Type B pancreatic cell (in vitro differentiated cells): ENCODE measurements around the gene SLC16A10. TPM values are rescaled to one million over a fixed set of nuclear protein-coding genes. Genes with fewer than 3 reads are reported as not detected.

Experiments
- DNase-seq: peaks from one replicate; pipeline ENCODE4 v3.0.0; 2021; ENCODE audit warnings: mixed read lengths; ENCODE audit not compliant: unreplicated experiment; ENCODE audit errors: extremely low spot score
- H3K27ac Mint-ChIP-seq: 2 replicates; pipeline ENCODE4 v1.8.0; 2021; ENCODE audit warnings: mild to moderate bottlenecking, mixed read lengths
- H3K27me3 Mint-ChIP-seq: 2 replicates; pipeline ENCODE4 v1.8.0; 2021; ENCODE audit warnings: mixed read lengths
- H3K36me3 Mint-ChIP-seq: 2 replicates; pipeline ENCODE4 v1.8.0; 2021; ENCODE audit warnings: mixed read lengths
- H3K4me1 Mint-ChIP-seq: one replicate; pipeline ENCODE4 v1.8.0; 2021; ENCODE audit warnings: mixed read lengths; ENCODE audit not compliant: unreplicated experiment
- H3K4me3 Mint-ChIP-seq: 2 replicates; pipeline ENCODE4 v1.8.0; 2021; ENCODE audit warnings: mild to moderate bottlenecking, mixed read lengths
- H3K9me3 Mint-ChIP-seq: 2 replicates; pipeline ENCODE4 v1.8.0; 2021; ENCODE audit warnings: mixed read lengths
- CTCF ChIP-seq: fragments of 200-600 bp; sonication (generic); conservative IDR thresholded peaks from 2 replicates; pipeline ENCODE4 v1.5.0; 2021; ENCODE audit warnings: antibody characterized with exemption, mild to moderate bottlenecking
- total RNA-seq: library from RNA; stranded (reverse); gene quantifications from 2 replicates; pipeline ENCODE4 v1.2.1, GENCODE V29; 2021; ENCODE audit warnings: low replicate concordance

SLC16A10 gene
- total RNA-seq, 1 donor from 2014 or later: 16.9 TPM

- Mint-ChIP-seq H3K27me3 (no peaks in the 10 kb centered on the region), H3K27ac (no peak overlapping the region)
- DNase-seq: no peak
Observed at GRCh38 chr6:111173341-111173740, 86.0 kb downstream of the SLC16A10 start.

GRCh38 chr6:111173946-111174345 lies 86.6 kb downstream of the SLC16A10 start:
- H3K4me1 Mint-ChIP-seq: peaks cover 4% of the 10 kb centered on the region
- no peaks in the 10 kb centered on the region for H3K27me3 Mint-ChIP-seq
- no peak overlapping the region for H3K4me3 Mint-ChIP-seq
- no peaks in the 10 kb centered on the region for H3K36me3 Mint-ChIP-seq
- H3K27ac Mint-ChIP-seq: no peak overlapping the region
- no peak for TF ChIP-seq CTCF
- DNase-seq: no peak
- H3K9me3 Mint-ChIP-seq: no peaks in the 10 kb centered on the region

More at GRCh38 chr6:111173341-111173740, 86.0 kb downstream of the SLC16A10 start:
- Mint-ChIP-seq H3K36me3 (no peaks in the 10 kb centered on the region), H3K4me1 (peaks cover 4% of the 10 kb centered on the region), H3K9me3 (no peaks in the 10 kb centered on the region), H3K4me3 (no peak overlapping the region)
- TF ChIP-seq CTCF: no peak

- Mint-ChIP-seq H3K4me3 (no peak overlapping the region), H3K4me1 (peaks cover 4% of the 10 kb centered on the region), H3K27ac (no peak overlapping the region), H3K27me3 (no peaks in the 10 kb centered on the region), H3K36me3 (peaks cover 5% of the 10 kb centered on the region), H3K9me3 (no peaks in the 10 kb centered on the region)
- TF ChIP-seq CTCF: no peak
- no peak for DNase-seq
Observed at GRCh38 chr6:111175109-111175508, 87.8 kb downstream of the SLC16A10 start.

- no peak for DNase-seq
- Mint-ChIP-seq H3K27ac (no peak overlapping the region), H3K4me3 (no peak overlapping the region), H3K36me3 (peaks cover 5% of the 10 kb centered on the region), H3K27me3 (no peaks in the 10 kb centered on the region), H3K9me3 (no peaks in the 10 kb centered on the region), H3K4me1 (peaks cover 4% of the 10 kb centered on the region)
- no peak for TF ChIP-seq CTCF
Observed at GRCh38 chr6:111176038-111176759, 88.9 kb downstream of the SLC16A10 start.

GRCh38 chr6:111176760-111177099 lies 89.4 kb downstream of the SLC16A10 start:
- Mint-ChIP-seq H3K4me1 (peaks cover 4% of the 10 kb centered on the region), H3K9me3 (no peaks in the 10 kb centered on the region), H3K36me3 (peaks cover 5% of the 10 kb centered on the region), H3K27me3 (no peaks in the 10 kb centered on the region), H3K4me3 (no peak overlapping the region), H3K27ac (no peak overlapping the region)
- no peak for TF ChIP-seq CTCF
- DNase-seq: no peak

- no peaks in the 10 kb centered on the region for H3K9me3 Mint-ChIP-seq
- DNase-seq: no peak
- H3K4me3 Mint-ChIP-seq: no peak overlapping the region
- TF ChIP-seq CTCF: no peak
- peaks cover 5% of the 10 kb centered on the region for H3K36me3 Mint-ChIP-seq
- no peak overlapping the region for H3K27ac Mint-ChIP-seq
- H3K27me3 Mint-ChIP-seq: no peaks in the 10 kb centered on the region
- peaks cover 4% of the 10 kb centered on the region for H3K4me1 Mint-ChIP-seq
Observed at GRCh38 chr6:111177131-111177530, 89.8 kb downstream of the SLC16A10 start.
